ENCODE results near the gene CXCR6. TPM values are rescaled to one million over a fixed set of nuclear protein-coding genes. Genes with fewer than 3 reads are reported as not detected.

Gene CXCR6
- total and polyA plus RNA-seq, 2 of the 13 experiments (the other 11 are each of a cell fraction or from before 2014, with no cell fraction given), result not detected

GRCh38 chr3:45995236-45996192 lies 52.2 kb downstream of the CXCR6 start, which contains the start of gene FYCO1 (continued):
- TF ChIP-seq UBTF (CRISPR knock-in tag; IDR thresholded peaks at IDR 0.05), result peak; percentile 82
- TF ChIP-seq ISX (CRISPR knock-in tag; conservative IDR thresholded peaks at IDR 0.05), result peak; percentile 74; the same call in 1 of the 2 replicates
- peak; percentile 68; the same call in 1 of the 2 replicates for TF ChIP-seq NFKB2 (CRISPR knock-in tag; IDR thresholded peaks at IDR 0.05; ENCODE audit: borderline replicate concordance)
- TF ChIP-seq ZNF770 (CRISPR knock-in tag; IDR thresholded peaks at IDR 0.05), result no peak
- TF ChIP-seq TAF15 (IDR thresholded peaks at IDR 0.05; ENCODE audit: low read depth, low read length, poor library complexity, severe bottlenecking), result no peak
- TF ChIP-seq JARID2 (CRISPR knock-in tag; IDR thresholded peaks at IDR 0.05; ENCODE audit: insufficient replicate concordance), result no peak
- TF ChIP-seq ZNF460 (CRISPR knock-in tag; IDR thresholded peaks at IDR 0.05; ENCODE audit: borderline replicate concordance), result no peak; the same call in 1 of the 2 replicates
- 0 out of 2 replicates have a peak, but pooled peaks have one; percentile 36 for TF ChIP-seq ZNF792 (CRISPR knock-in tag; IDR thresholded peaks at IDR 0.05)
- no peak for TF ChIP-seq PRDM15 (CRISPR knock-in tag; IDR thresholded peaks at IDR 0.05)
- no peak for TF ChIP-seq ZNF333 (CRISPR knock-in tag; IDR thresholded peaks at IDR 0.05; ENCODE audit: borderline replicate concordance)
- TF ChIP-seq ETV6 (CRISPR knock-in tag; conservative IDR thresholded peaks at IDR 0.05), result peak; percentile 72; the same call in 1 of the 2 replicates
- no peak for TF ChIP-seq PLSCR1 (CRISPR knock-in tag; IDR thresholded peaks at IDR 0.05; ENCODE audit: borderline replicate concordance)
- peak; percentile 68; the same call in 1 of the 2 replicates for TF ChIP-seq ZNF772 (CRISPR knock-in tag; IDR thresholded peaks at IDR 0.05)
- no peak for TF ChIP-seq DMTF1 (CRISPR knock-in tag; IDR thresholded peaks at IDR 0.05)
- TF ChIP-seq ZNF678 (CRISPR knock-in tag; IDR thresholded peaks at IDR 0.05), result 0 out of 2 replicates have a peak, but pooled peaks have one; percentile 49
